Measurements from ENCODE around the gene KRTAP5-1. TPM values are rescaled to one million over a fixed set of nuclear protein-coding genes. Genes with fewer than 3 reads are reported as not detected.

The KRTAP5-1 gene
- total RNA-seq, 1 experiment from 2014 or later = not detected

- Histone ChIP-seq H3K4me2 (ENCODE audit: low read length) (no peak overlapping the region), H2AFZ (ENCODE audit: low read length) (no peak overlapping the region), H3K9me2 (replicated peaks; ENCODE audit: low read length) (no peaks in the 10 kb centered on the region), H3K27me3 (ENCODE audit: low read length) (no peaks in the 10 kb centered on the region), H3K9ac (ENCODE audit: low read length) (no peak overlapping the region), H3K27ac (ENCODE audit: low read length) (no peak overlapping the region), H3K4me1 (ENCODE audit: insufficient read depth, low read length) (peaks cover 23% of the 10 kb centered on the region), H4K20me1 (ENCODE audit: low read length) (no peaks in the 10 kb centered on the region), H3F3A (ENCODE audit: low read length, unreplicated experiment) (no peaks in the 10 kb centered on the region), H3K79me2 (ENCODE audit: low read length) (no peaks in the 10 kb centered on the region), H3K9me3 (ENCODE audit: low read length) (no peaks in the 10 kb centered on the region), H3K36me3 (ENCODE audit: low read depth, low read length) (no peaks in the 10 kb centered on the region), H3K4me3 (ENCODE audit: low read length) (no peak overlapping the region)
- BruUV-seq (replicated peaks) = no TSS peak
- ATAC-seq = no peak
- intact Hi-C loops (cut with micrococcal nuclease) = no loop called here
- TF ChIP-seq EZH2 (IDR thresholded peaks at IDR 0.05; ENCODE audit: low read length, unreplicated experiment) (no peak), EZH2phosphoT487 (IDR thresholded peaks at IDR 0.05; ENCODE audit: borderline replicate concordance, low read length) (no peak), CTCF (conservative IDR thresholded peaks at IDR 0.05; ENCODE audit: low read depth, low read length) (no peak)
- ChIA-PET POLR2A (ENCODE audit: unreplicated experiment) (no interaction called here), CTCF (no interaction called here)
- no peak for DNase-seq
Observed at GRCh38 chr11:1562469-1563148, 22.5 kb downstream of the KRTAP5-1 start.

- H3K27ac ChIP-seq (ENCODE audit: low read length) = no peak overlapping the region
- H2AFZ ChIP-seq (ENCODE audit: low read length) = no peak overlapping the region
- H3K9me3 ChIP-seq (ENCODE audit: low read length) = no peaks in the 10 kb centered on the region
- CTCF ChIA-PET = no interaction called here
- no peaks in the 10 kb centered on the region for H3K27me3 ChIP-seq (ENCODE audit: low read length)
- no peaks in the 10 kb centered on the region for H3F3A ChIP-seq (ENCODE audit: low read length, unreplicated experiment)
- H3K4me2 ChIP-seq (ENCODE audit: low read length) = no peak overlapping the region
- no peak overlapping the region for H3K9ac ChIP-seq (ENCODE audit: low read length)
- BruUV-seq (replicated peaks) = no TSS peak
- H3K79me2 ChIP-seq (ENCODE audit: low read length) = no peaks in the 10 kb centered on the region
- DNase-seq (no peak), ATAC-seq (no peak)
- peaks cover 26% of the 10 kb centered on the region for H3K4me1 ChIP-seq (ENCODE audit: insufficient read depth, low read length)
- TF ChIP-seq CTCF (conservative IDR thresholded peaks at IDR 0.05; ENCODE audit: low read depth, low read length) (no peak), EZH2 (IDR thresholded peaks at IDR 0.05; ENCODE audit: low read length, unreplicated experiment) (no peak), EZH2phosphoT487 (IDR thresholded peaks at IDR 0.05; ENCODE audit: borderline replicate concordance, low read length) (no peak)
- POLR2A ChIA-PET (ENCODE audit: unreplicated experiment) = no interaction called here
- H3K9me2 ChIP-seq (replicated peaks; ENCODE audit: low read length) = no peaks in the 10 kb centered on the region
- intact Hi-C loops (cut with micrococcal nuclease) = no loop called here
- no peak overlapping the region for H3K4me3 ChIP-seq (ENCODE audit: low read length)
- H3K36me3 ChIP-seq (ENCODE audit: low read depth, low read length) = no peaks in the 10 kb centered on the region
- H4K20me1 ChIP-seq (ENCODE audit: low read length) = no peaks in the 10 kb centered on the region
Observed at GRCh38 chr11:1561955-1562354, 23.1 kb downstream of the KRTAP5-1 start.

GRCh38 chr11:1561266-1561665 lies 23.8 kb downstream of the KRTAP5-1 start:
- no peak for DNase-seq

More at GRCh38 chr11:1561266-1561665, 23.8 kb downstream of the KRTAP5-1 start:
- H3K4me2 ChIP-seq (ENCODE audit: low read length) = no peak overlapping the region
- H3K9me2 ChIP-seq (replicated peaks; ENCODE audit: low read length) = no peaks in the 10 kb centered on the region
- TF ChIP-seq EZH2phosphoT487 (IDR thresholded peaks at IDR 0.05; ENCODE audit: borderline replicate concordance, low read length) (no peak), CTCF (conservative IDR thresholded peaks at IDR 0.05; ENCODE audit: low read depth, low read length) (no peak), EZH2 (IDR thresholded peaks at IDR 0.05; ENCODE audit: low read length, unreplicated experiment) (no peak)
- H4K20me1 ChIP-seq (ENCODE audit: low read length) = no peaks in the 10 kb centered on the region
- H3F3A ChIP-seq (ENCODE audit: low read length, unreplicated experiment) = no peaks in the 10 kb centered on the region
- no peak overlapping the region for H3K27ac ChIP-seq (ENCODE audit: low read length)
- no TSS peak for BruUV-seq (replicated peaks)
- H3K9ac ChIP-seq (ENCODE audit: low read length) = no peak overlapping the region
- ChIA-PET CTCF (no interaction called here), POLR2A (ENCODE audit: unreplicated experiment) (no interaction called here)
- no peaks in the 10 kb centered on the region for H3K27me3 ChIP-seq (ENCODE audit: low read length)
- H3K79me2 ChIP-seq (ENCODE audit: low read length) = no peaks in the 10 kb centered on the region
- intact Hi-C loops (cut with micrococcal nuclease) = no loop called here
- H2AFZ ChIP-seq (ENCODE audit: low read length) = no peak overlapping the region
- peaks cover 26% of the 10 kb centered on the region for H3K4me1 ChIP-seq (ENCODE audit: insufficient read depth, low read length)
- no peak overlapping the region for H3K4me3 ChIP-seq (ENCODE audit: low read length)
- ATAC-seq = no peak
- H3K36me3 ChIP-seq (ENCODE audit: low read depth, low read length) = no peaks in the 10 kb centered on the region
- H3K9me3 ChIP-seq (ENCODE audit: low read length) = no peaks in the 10 kb centered on the region
